ENCODE measurements around the gene SEMA5B.
A peak's percentile ranks its signal among the peaks of the same experiment; 100 is the strongest.

Gene SEMA5B

GRCh38 chr3:123066896-123067688 is 39.5 kb upstream of the SEMA5B start, which contains the start of gene PDIA5:
Gene PDIA5, plus strand, starts transcription at chr3:123067025. Its CDS starts 140 bp downstream, at chr3:123067165.
- H3K4me1 Mint-ChIP-seq = peaks cover 28% of the 10 kb centered on the region
- ATAC-seq = peak; percentile 87
- no peaks in the 10 kb centered on the region for H3K9me3 Mint-ChIP-seq
- H3K36me3 Mint-ChIP-seq = no peaks in the 10 kb centered on the region
- peak within 1 kb of the TSS; percentile 35 for H3K27ac Mint-ChIP-seq
- H3K27me3 Mint-ChIP-seq = no peaks in the 10 kb centered on the region
- H3K4me3 Mint-ChIP-seq = peak within 1 kb of the TSS; percentile 73

GRCh38 chr3:123066599-123066895 is 39.0 kb upstream of the SEMA5B start:
- Mint-ChIP-seq H3K36me3 (no peaks in the 10 kb centered on the region), H3K4me1 (peaks cover 24% of the 10 kb centered on the region), H3K9me3 (no peaks in the 10 kb centered on the region), H3K27me3 (no peaks in the 10 kb centered on the region), H3K4me3 (peak overlapping the region; percentile 73), H3K27ac (no peak overlapping the region)
- no peak for ATAC-seq

- Mint-ChIP-seq H3K4me3 (no peak overlapping the region), H3K4me1 (peaks cover 21% of the 10 kb centered on the region), H3K27ac (no peak overlapping the region), H3K9me3 (peaks cover 3% of the 10 kb centered on the region), H3K27me3 (no peaks in the 10 kb centered on the region), H3K36me3 (no peaks in the 10 kb centered on the region)
- ATAC-seq = no peak
Measured at GRCh38 chr3:123064914-123065313, 37.4 kb upstream of the SEMA5B start.

GRCh38 chr3:123064506-123064905 is 36.9 kb upstream of the SEMA5B start:
- peaks cover 21% of the 10 kb centered on the region for H3K4me1 Mint-ChIP-seq
- H3K27ac Mint-ChIP-seq = no peak overlapping the region
- H3K27me3 Mint-ChIP-seq = no peaks in the 10 kb centered on the region
- peaks cover 3% of the 10 kb centered on the region for H3K9me3 Mint-ChIP-seq
- no peak overlapping the region for H3K4me3 Mint-ChIP-seq
- no peaks in the 10 kb centered on the region for H3K36me3 Mint-ChIP-seq
- ATAC-seq = no peak

- Mint-ChIP-seq H3K36me3 (no peaks in the 10 kb centered on the region), H3K27ac (no peak overlapping the region), H3K9me3 (peaks cover 3% of the 10 kb centered on the region), H3K4me1 (peaks cover 11% of the 10 kb centered on the region), H3K27me3 (no peaks in the 10 kb centered on the region), H3K4me3 (no peak overlapping the region)
- no peak for ATAC-seq
Measured at GRCh38 chr3:123063034-123063433, 35.5 kb upstream of the SEMA5B start.

GRCh38 chr3:123061856-123062255 is 34.3 kb upstream of the SEMA5B start:
- Mint-ChIP-seq H3K9me3 (peaks cover 3% of the 10 kb centered on the region), H3K27ac (no peak overlapping the region), H3K27me3 (no peaks in the 10 kb centered on the region), H3K36me3 (no peaks in the 10 kb centered on the region), H3K4me1 (peaks cover 5% of the 10 kb centered on the region), H3K4me3 (no peak overlapping the region)
- no peak for ATAC-seq

GRCh38 chr3:123060054-123060453 is 32.5 kb upstream of the SEMA5B start:
- Mint-ChIP-seq H3K9me3 (peaks cover 3% of the 10 kb centered on the region), H3K36me3 (no peaks in the 10 kb centered on the region), H3K27me3 (peaks cover 6% of the 10 kb centered on the region), H3K27ac (no peak overlapping the region), H3K4me3 (no peak overlapping the region), H3K4me1 (no peaks in the 10 kb centered on the region)
- no peak for ATAC-seq

GRCh38 chr3:123058505-123058904 is 30.9 kb upstream of the SEMA5B start:
- peaks cover 18% of the 10 kb centered on the region for H3K27me3 Mint-ChIP-seq
- H3K36me3 Mint-ChIP-seq = no peaks in the 10 kb centered on the region
- H3K4me1 Mint-ChIP-seq = no peaks in the 10 kb centered on the region
- H3K27ac Mint-ChIP-seq = no peak overlapping the region
- H3K4me3 Mint-ChIP-seq = no peak overlapping the region
- H3K9me3 Mint-ChIP-seq = peaks cover 3% of the 10 kb centered on the region
- ATAC-seq = no peak

GRCh38 chr3:123055352-123055751 is 27.8 kb upstream of the SEMA5B start:
- Mint-ChIP-seq H3K4me1 (peaks cover 5% of the 10 kb centered on the region), H3K27me3 (peaks cover 28% of the 10 kb centered on the region), H3K9me3 (peaks cover 3% of the 10 kb centered on the region), H3K36me3 (no peaks in the 10 kb centered on the region), H3K4me3 (no peak overlapping the region), H3K27ac (no peak overlapping the region)
- no peak for ATAC-seq

- Mint-ChIP-seq H3K4me1 (peaks cover 5% of the 10 kb centered on the region), H3K27ac (no peak overlapping the region), H3K9me3 (no peaks in the 10 kb centered on the region), H3K27me3 (peaks cover 28% of the 10 kb centered on the region), H3K4me3 (no peak overlapping the region), H3K36me3 (no peaks in the 10 kb centered on the region)
- no peak for ATAC-seq
Measured at GRCh38 chr3:123054931-123055330, 27.4 kb upstream of the SEMA5B start.

- Mint-ChIP-seq H3K36me3 (no peaks in the 10 kb centered on the region), H3K27me3 (peaks cover 28% of the 10 kb centered on the region)
Measured at GRCh38 chr3:123054109-123054778, 26.7 kb upstream of the SEMA5B start.

GRCh38 chr3:123053107-123053506 is 25.5 kb upstream of the SEMA5B start:
- H3K4me3 Mint-ChIP-seq = no peak overlapping the region
- H3K36me3 Mint-ChIP-seq = no peaks in the 10 kb centered on the region
- no peak overlapping the region for H3K27ac Mint-ChIP-seq
- peaks cover 28% of the 10 kb centered on the region for H3K27me3 Mint-ChIP-seq
- peaks cover 5% of the 10 kb centered on the region for H3K4me1 Mint-ChIP-seq
- ATAC-seq = no peak
- no peaks in the 10 kb centered on the region for H3K9me3 Mint-ChIP-seq

More at GRCh38 chr3:123054109-123054778, 26.7 kb upstream of the SEMA5B start:
- Mint-ChIP-seq H3K4me3 (no peak overlapping the region), H3K27ac (no peak overlapping the region), H3K4me1 (peaks cover 5% of the 10 kb centered on the region), H3K9me3 (no peaks in the 10 kb centered on the region)
- ATAC-seq = no peak

- peaks cover 27% of the 10 kb centered on the region for H3K27me3 Mint-ChIP-seq
- ATAC-seq = no peak
- H3K36me3 Mint-ChIP-seq = no peaks in the 10 kb centered on the region
- H3K4me3 Mint-ChIP-seq = no peak overlapping the region
- H3K4me1 Mint-ChIP-seq = peaks cover 5% of the 10 kb centered on the region
- H3K27ac Mint-ChIP-seq = no peak overlapping the region
- H3K9me3 Mint-ChIP-seq = no peaks in the 10 kb centered on the region
Measured at GRCh38 chr3:123050666-123051065, 23.1 kb upstream of the SEMA5B start.

- no peaks in the 10 kb centered on the region for H3K36me3 Mint-ChIP-seq
- peaks cover 5% of the 10 kb centered on the region for H3K4me1 Mint-ChIP-seq
- no peak overlapping the region for H3K27ac Mint-ChIP-seq
- ATAC-seq = no peak
- H3K4me3 Mint-ChIP-seq = no peak overlapping the region
- H3K9me3 Mint-ChIP-seq = no peaks in the 10 kb centered on the region
- peaks cover 9% of the 10 kb centered on the region for H3K27me3 Mint-ChIP-seq
Measured at GRCh38 chr3:123048480-123049237, 21.1 kb upstream of the SEMA5B start.

- no peak overlapping the region for H3K4me3 Mint-ChIP-seq
- H3K27me3 Mint-ChIP-seq = no peaks in the 10 kb centered on the region
- no peak overlapping the region for H3K27ac Mint-ChIP-seq
- H3K9me3 Mint-ChIP-seq = no peaks in the 10 kb centered on the region
- peaks cover 5% of the 10 kb centered on the region for H3K4me1 Mint-ChIP-seq
- no peaks in the 10 kb centered on the region for H3K36me3 Mint-ChIP-seq
- ATAC-seq = no peak
Measured at GRCh38 chr3:123047062-123047319, 19.4 kb upstream of the SEMA5B start.
